Nephron (organoid): ENCODE measurements around the gene SST.

ENCODE experiments used
- H3K27ac Mint-ChIP-seq, 3 experiments: 2 replicates each; pipeline ENCODE4 v1.8.0; 2020; ENCODE audit warnings: mixed read lengths in 3 of 3, mild to moderate bottlenecking in 2 of 3, moderate library complexity in 1 of 3
- H3K27me3 Mint-ChIP-seq: 2 replicates; pipeline ENCODE4 v1.8.0; 2021; ENCODE audit warnings: low read depth, mild to moderate bottlenecking, moderate library complexity, mixed read lengths
- H3K36me3 Mint-ChIP-seq: 2 replicates; pipeline ENCODE4 v1.8.0; 2020; ENCODE audit warnings: low read depth, mixed read lengths
- H3K4me1 Mint-ChIP-seq: 2 replicates; pipeline ENCODE4 v1.8.0; 2020; ENCODE audit warnings: mixed read lengths
- H3K4me3 Mint-ChIP-seq, 3 experiments: 2 replicates each; pipeline ENCODE4 v1.8.0; 2020; ENCODE audit warnings: mild to moderate bottlenecking in 3 of 3, mixed read lengths in 3 of 3, moderate library complexity in 2 of 3
- H3K9me3 Mint-ChIP-seq: 2 replicates; pipeline ENCODE4 v1.8.0; 2020; ENCODE audit warnings: mixed read lengths
- CTCF ChIP-seq, 3 experiments: fragments of 200-600 bp; sonication (generic); IDR thresholded peaks; one replicate each; pipeline ENCODE4 v1.5.0; 2021; ENCODE audit warnings: antibody characterized with exemption in 3 of 3; ENCODE audit not compliant: unreplicated experiment in 3 of 3

Gene SST

DNA sequence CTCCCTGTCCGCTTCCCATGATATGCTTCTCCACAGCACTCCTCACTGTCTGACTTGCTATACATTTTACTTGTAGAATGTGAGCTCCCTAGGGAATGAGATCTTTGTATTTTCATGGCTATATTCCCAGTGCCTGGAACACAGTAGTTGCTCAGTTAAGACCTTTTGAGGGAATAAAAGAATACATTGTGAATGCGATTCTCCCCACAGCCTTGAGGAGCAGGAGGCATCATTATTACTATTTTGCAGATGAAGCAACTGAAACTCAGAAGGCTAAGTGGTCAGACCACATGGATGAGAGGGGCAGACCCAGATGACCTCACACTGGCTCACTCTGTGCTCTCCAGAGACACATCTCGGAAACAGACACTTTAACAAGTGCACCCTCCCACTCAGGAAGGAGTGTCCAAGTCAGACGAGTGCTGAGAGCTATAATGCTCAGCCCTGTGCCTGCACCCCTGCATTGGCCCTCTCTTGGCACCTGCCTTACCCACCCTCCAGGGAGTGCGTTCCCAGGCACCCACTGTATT is 46.8 kb downstream of the SST start:
- Mint-ChIP-seq H3K9me3 (no peaks in the 10 kb centered on the region), H3K27me3 (peaks cover 8% of the 10 kb centered on the region), H3K4me1 (peaks cover 4% of the 10 kb centered on the region), H3K36me3 (no peaks in the 10 kb centered on the region), H3K4me3 (no peak overlapping the region), H3K27ac (no peak overlapping the region)
- no peak for TF ChIP-seq CTCF (IDR thresholded peaks at IDR 0.05; ENCODE audit: unreplicated experiment in 3 of 3)

GRCh38 chr3:187621881-187622280 is 48.3 kb downstream of the SST start:
- no peak overlapping the region for H3K27ac Mint-ChIP-seq
- TF ChIP-seq CTCF (IDR thresholded peaks at IDR 0.05; ENCODE audit: unreplicated experiment in 3 of 3): no peak
- H3K4me3 Mint-ChIP-seq: no peak overlapping the region
- no peaks in the 10 kb centered on the region for H3K36me3 Mint-ChIP-seq
- peaks cover 8% of the 10 kb centered on the region for H3K27me3 Mint-ChIP-seq
- no peaks in the 10 kb centered on the region for H3K4me1 Mint-ChIP-seq
- no peaks in the 10 kb centered on the region for H3K9me3 Mint-ChIP-seq

GRCh38 chr3:187619461-187619860 is 50.7 kb downstream of the SST start:
- Mint-ChIP-seq H3K27ac (no peak overlapping the region), H3K4me1 (no peaks in the 10 kb centered on the region), H3K36me3 (no peaks in the 10 kb centered on the region), H3K4me3 (no peak overlapping the region), H3K9me3 (no peaks in the 10 kb centered on the region), H3K27me3 (peaks cover 8% of the 10 kb centered on the region)
- no peak for TF ChIP-seq CTCF (IDR thresholded peaks at IDR 0.05; ENCODE audit: unreplicated experiment in 3 of 3)
